KOPT-K1 (cell line): ENCODE results near the gene NPB.
A peak's percentile ranks its signal among the peaks of the same experiment; 100 is the strongest.

Experiments used
- H3K27ac ChIP-seq: fragments of 200-600 bp; sonication (generic); 2 replicates; pipeline ENCODE4 v1.5.1; 2016; ENCODE audit warnings: antibody characterized with exemption, mild to moderate bottlenecking, low read depth, low read length; ENCODE audit not compliant: poor library complexity, severe bottlenecking
- H3K36me3 ChIP-seq: fragments of 200-600 bp; sonication (generic); 2 replicates; pipeline ENCODE4 v1.5.1; 2017; ENCODE audit warnings: antibody characterized with exemption, mild to moderate bottlenecking, low read length, moderate library complexity; ENCODE audit not compliant: insufficient read depth
- H3K9me3 ChIP-seq: fragments of 200-600 bp; sonication (generic); 2 replicates; pipeline ENCODE4 v1.5.1; 2017; ENCODE audit warnings: antibody characterized with exemption, low read length, mild to moderate bottlenecking; ENCODE audit not compliant: insufficient read depth, poor library complexity, severe bottlenecking

Gene NPB

DNA sequence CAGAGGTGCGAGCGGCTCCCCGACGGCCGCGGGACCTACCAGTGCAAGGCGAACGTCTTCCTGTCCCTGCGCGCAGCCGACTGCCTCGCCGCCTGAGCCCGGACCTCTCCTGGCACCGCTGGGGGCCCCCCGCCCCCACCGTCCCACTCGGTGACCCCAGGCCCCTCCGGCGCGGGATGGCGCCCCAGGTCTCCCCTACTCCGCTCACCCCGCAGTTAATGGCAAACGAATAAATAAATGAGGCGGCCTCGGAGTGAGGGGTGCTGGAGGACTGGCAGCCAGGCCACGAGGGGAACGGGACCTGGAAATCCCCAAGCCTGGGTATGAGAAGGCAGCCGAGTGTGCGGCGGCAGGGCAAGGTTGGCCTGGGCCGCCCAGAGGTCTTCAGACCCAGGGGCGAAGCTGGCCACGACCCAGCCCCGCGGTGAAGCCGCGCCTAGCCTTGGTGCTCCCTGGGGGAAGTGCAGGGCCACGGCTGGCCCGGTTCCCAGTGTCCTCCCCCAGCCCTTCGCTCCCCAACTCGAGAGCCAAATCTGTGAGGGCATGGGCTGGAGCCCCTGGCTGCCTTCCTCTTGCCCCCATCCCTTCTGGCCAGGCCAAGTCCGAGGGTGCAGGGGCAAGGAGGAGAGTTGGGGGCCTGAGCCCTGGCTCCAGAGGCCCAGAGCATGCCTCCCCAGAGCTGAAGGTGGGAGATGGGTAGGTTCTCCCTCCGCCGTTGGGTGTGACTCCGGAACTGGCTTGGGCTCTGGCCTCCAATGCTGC, 796 bp downstream of the NPB start:
- H3K9me3 ChIP-seq: no peaks in the 10 kb centered on the region
- H3K27ac ChIP-seq: no peak overlapping the region
- peaks cover 85% of the 10 kb centered on the region for H3K36me3 ChIP-seq

DNA sequence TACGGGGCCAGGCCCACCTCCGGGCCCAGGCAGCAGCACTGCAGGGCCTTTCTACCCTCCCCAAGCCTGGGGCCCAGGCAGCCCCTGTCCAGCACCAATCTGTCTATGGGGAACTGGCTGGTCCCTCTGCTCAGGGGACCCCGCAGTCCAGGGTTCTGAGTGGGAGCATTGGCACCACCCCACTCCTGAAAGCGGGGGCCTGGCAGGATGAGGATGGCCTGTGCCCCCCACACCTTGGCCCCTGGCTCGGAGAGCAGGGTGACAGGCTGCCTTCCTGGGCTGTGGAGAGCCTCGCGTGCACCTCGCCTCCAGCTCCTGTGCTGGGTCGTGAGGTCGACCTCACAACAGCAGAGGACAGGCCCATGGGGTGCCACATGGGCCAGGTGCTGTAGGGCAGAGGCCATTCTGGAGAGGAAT, 1.4 kb downstream of the NPB start:
- no peak overlapping the region for H3K27ac ChIP-seq

DNA sequence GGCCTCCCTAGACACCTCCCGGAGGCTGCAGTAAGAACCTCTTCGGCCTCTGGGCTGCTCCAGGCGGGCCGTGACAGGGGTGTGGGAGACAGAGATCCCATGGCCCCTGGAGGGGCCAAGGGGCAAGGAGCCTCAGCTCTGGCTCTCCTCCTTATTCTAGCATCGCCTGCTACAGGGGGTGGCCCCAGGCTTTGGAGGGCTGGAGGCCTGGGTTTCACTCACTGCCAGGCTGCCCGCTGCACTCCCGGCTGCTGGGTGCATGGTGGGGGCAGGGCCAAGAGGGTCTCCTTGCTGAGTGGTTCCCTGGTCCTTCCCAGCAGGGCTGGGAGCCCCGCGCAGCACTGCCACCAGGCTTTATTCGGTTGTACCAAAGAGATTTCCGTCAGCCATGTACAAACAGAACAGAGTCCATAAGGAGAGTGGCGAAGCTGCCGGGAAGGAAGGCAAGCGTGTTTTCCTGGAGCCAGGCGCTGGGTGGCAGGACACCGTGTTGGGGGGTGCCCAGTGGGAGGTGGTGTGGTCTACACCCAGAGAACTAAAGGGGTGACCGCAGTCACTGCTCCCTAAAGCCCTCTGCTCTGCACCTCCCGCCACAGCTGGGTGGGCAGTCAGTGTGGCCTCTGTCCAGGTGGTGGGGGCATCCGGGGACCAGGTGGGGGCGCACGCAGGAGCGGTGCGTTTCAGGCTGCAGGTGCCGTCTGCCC, 2.0 kb downstream of the NPB start:
- H3K9me3 ChIP-seq: no peaks in the 10 kb centered on the region
- no peak overlapping the region for H3K27ac ChIP-seq
- peaks cover 85% of the 10 kb centered on the region for H3K36me3 ChIP-seq

More for the DNA sequence above, 1.4 kb downstream of the NPB start:
- H3K9me3 ChIP-seq: no peaks in the 10 kb centered on the region
- H3K36me3 ChIP-seq: peaks cover 85% of the 10 kb centered on the region

DNA sequence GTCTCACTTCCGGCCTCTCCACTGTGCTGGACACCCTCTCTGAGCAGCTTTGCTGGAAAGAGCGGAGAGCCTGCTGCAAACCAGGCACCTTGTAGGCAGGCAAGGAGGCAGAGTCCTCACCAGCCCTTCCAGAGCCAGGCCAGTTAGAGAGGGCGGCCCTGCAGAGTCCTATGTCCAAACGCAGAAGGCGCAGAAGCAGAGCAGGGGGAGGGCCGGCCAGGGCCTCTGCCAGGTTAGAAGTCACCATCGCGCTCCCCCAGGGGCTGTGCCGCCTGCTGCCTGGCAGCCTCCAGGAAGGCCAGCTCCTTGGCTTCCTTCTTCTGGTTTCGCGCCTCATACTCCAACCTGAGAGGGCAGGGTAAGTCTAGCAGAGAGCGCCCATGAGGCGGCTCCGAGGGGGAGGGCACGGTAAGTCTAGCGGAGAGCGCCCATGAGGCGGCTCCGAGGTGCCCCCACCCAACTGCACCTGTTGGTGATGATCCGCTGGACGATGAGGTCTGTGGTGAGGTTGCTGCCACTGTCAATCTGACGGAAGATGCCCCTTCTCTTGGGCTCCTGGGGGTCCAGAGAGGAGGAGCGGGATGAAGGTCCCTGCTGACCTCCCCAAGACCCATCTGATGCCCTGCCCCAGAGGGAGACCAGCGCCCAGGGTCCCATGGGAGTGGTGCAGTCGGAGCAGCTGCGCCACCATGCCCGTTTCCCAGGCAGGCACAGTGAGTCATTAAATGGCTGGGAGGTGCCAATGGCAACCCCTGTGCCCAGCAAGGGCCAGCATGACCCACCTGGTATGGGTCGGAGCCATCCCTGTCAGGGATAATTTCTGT, 2.8 kb downstream of the NPB start:
- H3K9me3 ChIP-seq: no peaks in the 10 kb centered on the region
- peaks cover 82% of the 10 kb centered on the region for H3K36me3 ChIP-seq
- H3K27ac ChIP-seq: no peak overlapping the region

DNA sequence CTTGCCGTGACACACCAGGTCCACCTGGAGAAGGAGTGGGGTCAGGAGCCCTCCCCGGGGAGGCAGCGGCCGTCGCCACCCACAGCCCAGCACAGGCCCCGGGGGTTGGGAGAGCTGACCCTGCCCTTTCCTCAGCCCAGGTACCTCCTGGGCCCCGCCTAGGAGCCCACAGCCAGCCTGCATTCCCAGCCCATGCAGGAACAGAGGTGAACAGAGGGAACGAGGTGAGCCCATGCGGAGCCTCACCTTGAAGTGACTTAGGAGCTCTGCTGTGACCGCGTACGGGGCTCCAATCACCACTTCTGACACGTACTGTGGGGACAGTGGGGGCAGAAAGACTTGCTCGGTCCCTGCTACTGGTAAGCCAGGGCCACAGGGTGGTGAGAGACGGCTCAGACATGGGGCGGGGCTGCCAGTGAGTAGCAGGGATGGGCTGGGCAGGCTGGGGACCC, 3.4 kb downstream of the NPB start:
- Histone ChIP-seq H3K27ac (no peak overlapping the region), H3K9me3 (no peaks in the 10 kb centered on the region), H3K36me3 (peaks cover 76% of the 10 kb centered on the region)

DNA sequence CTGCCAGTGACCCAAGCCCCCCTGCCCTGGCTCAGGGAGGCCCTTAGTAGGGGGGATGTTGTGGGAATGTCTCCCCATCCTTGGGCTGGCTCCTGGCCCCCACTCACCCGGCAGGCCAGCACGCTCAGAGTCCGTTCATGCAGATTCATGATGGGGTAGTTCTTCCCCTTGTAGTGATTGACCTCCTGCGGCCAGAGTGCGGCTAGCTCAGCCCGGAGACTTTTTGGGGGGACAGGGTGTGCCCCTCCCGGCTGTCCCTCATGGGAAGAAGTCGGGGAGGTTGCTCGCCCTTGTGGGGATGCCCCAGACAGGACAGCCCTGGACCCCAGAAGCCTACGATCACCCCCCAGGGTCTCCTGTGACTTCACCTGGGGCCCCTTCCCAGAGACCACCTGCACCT, 4.0 kb downstream of the NPB start:
- Histone ChIP-seq H3K36me3 (peaks cover 71% of the 10 kb centered on the region), H3K9me3 (no peaks in the 10 kb centered on the region), H3K27ac (no peak overlapping the region)

DNA sequence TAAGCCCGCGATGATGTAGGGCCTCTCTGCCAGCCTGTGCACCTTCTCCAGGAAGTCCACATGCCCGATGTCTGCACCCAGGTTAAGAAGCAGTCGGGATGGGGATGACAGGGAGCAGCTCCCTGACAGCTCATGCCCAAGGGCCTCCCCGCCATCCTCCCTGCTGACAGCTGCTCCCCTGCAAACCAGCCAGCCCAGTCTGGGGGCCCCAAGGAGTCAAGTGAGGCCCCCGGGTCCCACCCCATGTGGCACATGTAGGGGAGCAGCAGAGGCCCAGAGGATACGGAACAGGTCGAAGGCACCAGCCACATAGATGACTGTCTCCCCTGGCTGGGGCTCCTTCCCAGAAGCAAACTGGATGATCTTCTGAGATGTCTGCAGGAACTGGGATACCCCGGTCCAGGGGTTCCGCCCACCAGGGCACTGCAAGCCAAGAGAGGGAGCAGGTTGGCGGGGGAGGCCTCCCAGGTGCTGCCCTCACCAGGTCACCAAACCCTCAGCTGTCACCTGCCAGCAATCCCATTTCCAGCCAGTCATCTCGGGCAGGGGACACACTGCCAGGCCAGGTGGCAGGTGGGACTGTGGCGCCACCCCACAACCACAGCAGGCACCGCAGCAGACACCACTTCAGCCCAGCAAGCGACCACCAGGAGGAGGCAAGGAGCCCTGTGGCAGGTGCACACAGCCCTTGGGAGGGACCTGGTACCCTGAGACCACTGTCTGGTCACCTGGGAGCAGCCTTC, 4.6 kb downstream of the NPB start:
- Histone ChIP-seq H3K36me3 (peaks cover 67% of the 10 kb centered on the region), H3K27ac (no peak overlapping the region), H3K9me3 (no peaks in the 10 kb centered on the region)

DNA sequence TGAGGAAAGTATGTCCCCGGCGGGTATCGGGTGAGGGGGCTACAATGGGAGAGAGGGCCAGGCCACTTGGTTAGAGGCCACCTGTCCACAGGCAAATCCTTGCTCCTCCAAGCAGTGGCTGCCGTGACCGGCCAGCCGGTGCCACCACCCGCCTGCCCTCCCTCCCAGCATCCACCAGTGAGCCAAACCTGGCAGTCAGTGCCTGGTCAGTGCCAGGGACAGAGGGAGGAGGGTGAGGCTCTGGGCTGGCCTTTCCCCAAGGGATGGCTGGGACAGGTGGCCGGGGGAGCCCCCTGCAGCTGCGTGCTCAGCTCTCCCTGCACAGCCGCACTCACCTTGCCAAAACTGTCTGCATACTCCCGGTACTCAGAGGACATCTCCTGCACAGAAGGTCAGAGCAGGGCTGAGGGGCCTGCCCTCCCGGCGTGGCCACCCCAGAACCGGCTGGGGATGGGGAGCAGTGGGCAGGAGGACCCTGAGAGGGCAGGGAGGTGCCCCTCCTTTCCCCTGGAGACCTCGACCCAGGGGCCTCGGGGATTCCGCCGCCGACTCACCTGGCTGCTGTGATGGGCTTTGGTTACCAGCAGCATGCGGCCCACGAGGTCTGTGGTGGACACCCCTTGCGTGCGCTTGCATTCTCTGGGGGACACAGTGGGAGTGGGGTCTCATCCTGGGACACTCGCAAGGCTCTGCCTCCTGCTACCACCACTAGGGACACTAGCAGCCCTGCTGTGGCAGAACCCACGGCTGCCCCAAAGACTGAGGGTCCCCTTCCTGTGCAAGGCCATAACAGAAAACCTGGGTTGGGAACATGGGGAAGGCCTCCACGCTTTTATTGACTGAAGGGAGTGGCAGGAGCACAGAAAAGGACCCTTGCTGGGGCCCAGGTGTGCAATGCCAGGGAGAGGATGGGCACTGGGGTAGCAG, 5.4 kb downstream of the NPB start:
- Histone ChIP-seq H3K9me3 (no peaks in the 10 kb centered on the region), H3K27ac (no peak overlapping the region), H3K36me3 (peaks cover 76% of the 10 kb centered on the region)

DNA sequence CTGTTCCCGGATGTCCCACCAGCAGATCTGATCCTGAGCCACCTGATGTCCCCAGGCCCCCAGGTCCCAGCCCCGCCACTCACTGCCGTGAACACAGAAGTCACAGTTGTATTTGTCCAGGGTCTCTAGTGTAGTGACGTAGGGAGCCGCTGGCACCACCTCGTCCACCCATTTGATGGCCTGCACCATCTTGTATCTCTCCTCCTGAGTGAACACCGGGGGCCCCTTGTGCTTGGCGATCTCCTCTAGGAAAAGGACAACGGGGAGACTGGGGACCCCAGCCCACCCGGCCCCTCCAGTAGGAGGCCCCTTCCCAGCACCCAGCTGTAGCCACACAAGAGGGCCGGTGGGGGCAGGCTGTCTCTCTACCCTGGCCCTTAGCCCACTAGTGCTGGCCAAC, 6.8 kb downstream of the NPB start:
- no peaks in the 10 kb centered on the region for H3K9me3 ChIP-seq
- H3K36me3 ChIP-seq: peaks cover 80% of the 10 kb centered on the region
- no peak overlapping the region for H3K27ac ChIP-seq

DNA sequence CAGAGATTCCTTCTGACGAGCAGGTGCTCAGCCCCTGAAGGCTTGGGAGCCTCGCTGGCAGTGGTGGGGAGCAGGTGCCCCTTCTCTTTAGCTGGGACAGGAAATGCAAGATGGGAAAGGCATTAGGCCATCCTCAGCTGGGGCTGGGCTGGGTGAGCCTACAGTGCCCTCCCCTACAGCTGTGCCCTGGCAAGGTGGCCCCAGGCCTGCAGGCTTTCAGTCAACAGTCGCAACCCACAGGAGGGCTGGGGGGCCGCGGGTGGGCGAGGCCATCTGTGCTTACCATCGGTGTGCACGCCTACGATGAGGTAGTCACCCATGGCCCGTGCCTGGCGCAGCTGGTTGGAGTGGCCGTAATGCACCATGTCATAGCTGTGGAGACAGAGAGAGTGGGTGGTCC, 7.2 kb downstream of the NPB start:
- no peaks in the 10 kb centered on the region for H3K9me3 ChIP-seq
- H3K27ac ChIP-seq: no peak overlapping the region
- peaks cover 80% of the 10 kb centered on the region for H3K36me3 ChIP-seq

DNA sequence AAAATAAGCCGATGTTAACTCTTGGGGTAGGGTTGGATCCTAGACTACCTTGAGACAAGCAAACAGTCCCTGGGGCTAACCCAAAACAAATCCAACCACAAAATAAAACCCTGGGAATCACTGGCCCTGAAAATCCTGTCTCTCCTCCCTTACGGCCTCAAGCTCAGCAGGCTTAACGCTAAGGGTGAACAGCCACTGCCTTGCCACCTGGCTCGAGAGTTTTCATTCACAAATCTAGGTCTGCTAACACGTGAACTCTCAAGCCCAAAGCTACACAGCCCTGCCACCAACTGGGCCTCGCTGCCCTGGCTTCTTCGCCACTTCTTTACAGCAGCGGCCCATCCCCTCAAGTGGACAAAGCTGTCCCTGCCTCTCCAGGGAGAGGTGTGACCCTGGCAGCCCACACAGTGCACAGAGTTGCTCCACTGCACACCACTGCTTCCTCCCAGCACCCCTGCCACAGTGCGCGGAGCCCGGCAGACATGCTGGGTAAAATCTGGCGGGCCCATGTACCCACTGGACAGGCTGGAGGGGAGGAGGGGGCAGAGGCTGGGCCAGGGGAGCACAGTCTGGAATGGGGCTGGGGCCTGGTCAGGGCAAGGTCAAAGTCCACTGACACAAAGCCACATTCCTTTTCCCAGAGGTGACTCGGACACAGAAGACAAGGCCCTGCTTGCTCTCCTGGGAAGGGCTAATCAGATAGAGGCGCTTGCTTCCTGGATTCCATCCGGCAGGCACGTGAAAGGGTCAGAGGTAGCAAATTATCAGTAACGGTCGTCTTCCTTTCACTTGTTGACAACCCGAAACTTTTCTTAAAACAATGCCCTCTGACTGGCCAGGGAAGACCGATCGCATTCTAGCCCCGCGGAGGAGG, 8.2 kb downstream of the NPB start:
- Histone ChIP-seq H3K27ac (peak overlapping the region; percentile 65), H3K36me3 (peaks cover 80% of the 10 kb centered on the region), H3K9me3 (no peaks in the 10 kb centered on the region)

DNA sequence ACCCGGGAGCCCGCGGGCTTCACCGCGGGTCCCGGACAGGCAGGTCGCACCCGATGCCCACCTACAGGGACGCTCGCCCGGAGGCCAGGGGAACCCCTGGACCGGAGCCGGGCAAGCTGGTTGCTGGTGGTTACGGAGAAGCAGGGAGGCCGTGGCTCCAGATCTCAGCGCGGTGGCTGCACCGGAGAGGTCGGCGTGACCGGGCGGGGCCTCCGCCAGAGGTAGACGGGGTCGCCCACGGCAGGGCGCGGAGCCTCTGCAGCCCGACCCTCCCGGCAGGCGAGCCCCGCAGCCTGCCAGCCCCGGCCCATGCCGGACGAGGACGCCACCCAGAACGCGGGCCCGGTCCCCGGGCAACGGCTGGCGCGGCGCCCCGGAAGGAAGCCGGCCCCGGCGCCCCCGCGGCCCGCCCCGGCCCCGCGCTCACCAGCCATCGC, 8.8 kb downstream of the NPB start:
- Histone ChIP-seq H3K36me3 (peaks cover 80% of the 10 kb centered on the region), H3K9me3 (no peaks in the 10 kb centered on the region), H3K27ac (peak overlapping the region; percentile 65)

DNA sequence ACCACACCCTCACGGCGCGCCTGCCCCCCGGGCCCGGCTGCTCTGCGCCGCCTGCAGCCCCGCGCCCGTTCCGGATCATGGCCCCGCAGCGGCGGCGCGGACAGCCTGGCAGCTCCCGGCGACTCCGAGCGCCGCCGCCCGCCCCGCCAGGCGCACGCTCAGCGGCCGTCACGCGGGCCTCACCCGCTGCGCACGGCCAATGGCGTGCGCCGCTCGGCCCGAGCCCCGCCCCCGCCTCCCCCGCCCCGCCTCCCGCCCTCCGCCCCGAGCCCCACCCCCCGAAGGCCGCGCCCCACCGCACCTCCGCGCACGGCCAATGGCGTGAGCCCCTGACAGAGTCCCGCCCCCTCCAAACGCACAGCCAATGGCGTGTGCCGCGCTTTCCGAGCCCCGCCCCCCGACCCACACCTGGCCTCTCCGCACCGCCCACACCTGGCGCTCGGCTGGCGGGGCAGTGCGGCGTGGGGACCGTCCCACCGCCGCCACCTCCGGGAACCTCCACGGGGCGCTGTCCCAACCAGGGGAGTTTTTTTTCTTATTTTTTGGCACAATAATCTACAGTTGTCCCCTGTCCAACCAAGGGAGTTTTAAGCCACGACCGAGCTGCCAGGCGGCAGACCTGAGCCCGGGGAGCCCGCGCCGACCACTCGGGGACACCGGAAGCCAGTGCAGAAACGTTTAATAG, 9.4 kb downstream of the NPB start, which contains the start of gene PCYT2:
TSS of gene PCYT2 (minus strand) at position 123 of the 685 bp plus-strand sequence. CDS start at position 79, 44 bp downstream.
- peaks cover 78% of the 10 kb centered on the region for H3K36me3 ChIP-seq
- no peaks in the 10 kb centered on the region for H3K9me3 ChIP-seq
- H3K27ac ChIP-seq: peak within 1 kb of the TSS; percentile 65
